Spleen (tissue), 7 donors: Measurements from ENCODE around the gene TAF13.

Experiments used
- POLR2A ChIP-seq, 3 donors: fragments of 450-650 bp; IDR thresholded peaks; one replicate each; pipeline ENCODE4 v1.5.1; 2017; ENCODE audit warnings: antibody characterized with exemption in 3 of 3, mild to moderate bottlenecking in 1 of 3
- TF ChIP-seq, protein P1 (sequence below), 11 experiments: fragments of 200-600 bp in 7 of 11; fragments of 450-650 bp in 4 of 11; sonication (generic) in 4 of 11; IDR thresholded peaks in 8 of 11; conservative IDR thresholded peaks in 3 of 11; 1 replicate in 7 of 11; 2 replicates in 4 of 11; pipeline versions ENCODE4 v1.4.0 to v1.8.0; 2016 to 2021; ENCODE audit warnings: antibody characterized with exemption in 11 of 11, inconsistent platforms in 4 of 11, mild to moderate bottlenecking in 1 of 11
- donor health status: DM: no; HTN: no; CAD: no; lungs with moderate emphysema.
- donor health status: DM: no; HTN: no; CAD: no.
- donor health status: DM: no; HTN: no; CAD: no.

DNA sequence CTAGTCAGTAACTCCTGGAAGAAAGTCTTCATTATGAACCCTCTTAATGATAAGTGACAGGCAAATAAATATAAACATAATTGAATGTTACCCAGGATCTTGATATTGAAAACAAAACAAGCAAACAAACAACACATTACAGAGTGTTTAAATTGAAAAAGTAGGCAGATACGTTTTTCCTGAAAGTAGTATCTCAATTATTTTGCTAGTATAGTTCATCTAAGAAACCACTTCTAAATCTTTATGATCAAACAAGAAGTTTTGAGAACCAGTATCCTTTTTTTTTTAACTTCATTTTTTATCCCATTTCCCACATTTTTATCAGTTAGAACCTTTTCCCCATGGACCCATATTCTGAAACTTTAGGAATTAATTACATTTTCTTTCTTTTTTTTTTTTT, 30.2 kb downstream of the TAF13 start:
- TF ChIP-seq, protein P1, sequence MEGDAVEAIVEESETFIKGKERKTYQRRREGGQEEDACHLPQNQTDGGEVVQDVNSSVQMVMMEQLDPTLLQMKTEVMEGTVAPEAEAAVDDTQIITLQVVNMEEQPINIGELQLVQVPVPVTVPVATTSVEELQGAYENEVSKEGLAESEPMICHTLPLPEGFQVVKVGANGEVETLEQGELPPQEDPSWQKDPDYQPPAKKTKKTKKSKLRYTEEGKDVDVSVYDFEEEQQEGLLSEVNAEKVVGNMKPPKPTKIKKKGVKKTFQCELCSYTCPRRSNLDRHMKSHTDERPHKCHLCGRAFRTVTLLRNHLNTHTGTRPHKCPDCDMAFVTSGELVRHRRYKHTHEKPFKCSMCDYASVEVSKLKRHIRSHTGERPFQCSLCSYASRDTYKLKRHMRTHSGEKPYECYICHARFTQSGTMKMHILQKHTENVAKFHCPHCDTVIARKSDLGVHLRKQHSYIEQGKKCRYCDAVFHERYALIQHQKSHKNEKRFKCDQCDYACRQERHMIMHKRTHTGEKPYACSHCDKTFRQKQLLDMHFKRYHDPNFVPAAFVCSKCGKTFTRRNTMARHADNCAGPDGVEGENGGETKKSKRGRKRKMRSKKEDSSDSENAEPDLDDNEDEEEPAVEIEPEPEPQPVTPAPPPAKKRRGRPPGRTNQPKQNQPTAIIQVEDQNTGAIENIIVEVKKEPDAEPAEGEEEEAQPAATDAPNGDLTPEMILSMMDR (IDR thresholded peaks at IDR 0.05 in 8 of 11, conservative IDR thresholded peaks at IDR 0.05 in 3 of 11), result no peak
- no peak for TF ChIP-seq POLR2A (IDR thresholded peaks at IDR 0.05)
